K562 (cell line): ENCODE measurements around the gene PHLDB1. TPM values are rescaled to one million over a fixed set of nuclear protein-coding genes. Genes with fewer than 3 reads are reported as not detected.

Experiments
- ARHGAP35 ChIP-seq: fragments of 450-650 bp; IDR thresholded peaks from 2 replicates; pipeline ENCODE4 v1.6.1; 2018; ENCODE audit not compliant: partially characterized antibody
- ATF4 ChIP-seq: fragments of 450-650 bp; formaldehyde crosslinking; IDR thresholded peaks from 2 replicates; pipeline ENCODE4 v1.4.0; 2022; ENCODE audit warnings: mild to moderate bottlenecking, moderate library complexity
- BCL6 ChIP-seq: fragments of 250-450 bp; sonication (Bioruptor Pico); IDR thresholded peaks from 2 replicates; pipeline ENCODE4 v1.4.0; 2020
- BCLAF1 ChIP-seq, 2 experiments: fragments of 450-650 bp in 1 of 2; IDR thresholded peaks; 2 replicates each; pipeline ENCODE4 v1.6.1; 2011 to 2017; ENCODE audit warnings: low read depth in 2 of 2, antibody characterized with exemption in 1 of 2, borderline replicate concordance in 1 of 2, low read length in 1 of 2, mild to moderate bottlenecking in 1 of 2, mixed read lengths in 1 of 2; ENCODE audit not compliant: control insufficient read depth in 1 of 2
- BRF2 ChIP-seq: IDR thresholded peaks from 3 replicates; pipeline ENCODE4 v1.6.1; 2011; ENCODE audit warnings: borderline replicate concordance, mild to moderate bottlenecking; ENCODE audit not compliant: insufficient read length, insufficient read depth
- CBX8 ChIP-seq: fragments of 200-600 bp; sonication (generic); IDR thresholded peaks from 2 replicates; pipeline ENCODE4 v1.6.1; 2012; ENCODE audit warnings: borderline replicate concordance, mixed run types, low read depth, mild to moderate bottlenecking, moderate library complexity, mixed read lengths, low read length, control low read depth, inconsistent platforms; ENCODE audit not compliant: poor library complexity, severe bottlenecking; ENCODE audit errors: extremely low read depth
- CEBPB ChIP-seq: fragments of 450-650 bp; IDR thresholded peaks from 2 replicates; pipeline ENCODE4 v1.6.1; 2016; ENCODE audit warnings: missing genetic modification characterization, missing compliant biosample characterization
- MITF ChIP-seq: IDR thresholded peaks from 2 replicates; pipeline ENCODE4 v1.6.1; 2014; ENCODE audit warnings: antibody characterized with exemption
- MNT ChIP-seq, 2 experiments: fragments of 450-650 bp; conservative IDR thresholded peaks; 2 replicates each; pipeline ENCODE4 v1.6.1; 2017; ENCODE audit warnings: mild to moderate bottlenecking in 2 of 2, moderate library complexity in 2 of 2
- NFATC3 ChIP-seq: fragments of 450-650 bp; IDR thresholded peaks from 2 replicates; pipeline ENCODE4 v1.6.1; 2017; ENCODE audit warnings: mild to moderate bottlenecking
- PBX2 ChIP-seq, 2 experiments: IDR thresholded peaks in 1 of 2; conservative IDR thresholded peaks in 1 of 2; 2 replicates each; pipeline ENCODE4 v1.6.1; 2016; ENCODE audit warnings: low read depth in 2 of 2, mild to moderate bottlenecking in 1 of 2, missing compliant biosample characterization in 1 of 2, missing genetic modification characterization in 1 of 2, moderate library complexity in 1 of 2
- TGIF2 ChIP-seq: sonication (generic); formaldehyde crosslinking; IDR thresholded peaks from 2 replicates; pipeline ENCODE4 v1.8.1; 2022; ENCODE audit warnings: mild to moderate bottlenecking, missing genetic modification reagents, moderate library complexity
- ZNF253 ChIP-seq: fragments of 250-450 bp; sonication (Bioruptor Pico); conservative IDR thresholded peaks from 2 replicates; pipeline ENCODE4 v1.6.1; 2021; ENCODE audit warnings: mild to moderate bottlenecking
- polyA plus RNA-seq, 8 experiments: library from polyadenylated mRNA; depleted of rRNA in 4 of 8; stranded (reverse) in 5 of 8; unstranded in 3 of 8; fragments of >200 nt; fragmentation: Nextera tagmentation in 2 of 8; fragmentation: Illumina TruSeq in 1 of 8; extraction: Ambion mirVana in 2 of 8; extraction: Trizol in 1 of 8; gene quantifications; 2 replicates each; pipeline versions ENCODE4 v1.2.1 to v1.2.3, GENCODE V29; 2011 to 2014; ENCODE audit warnings: inconsistent platforms in 1 of 8, missing spikeins in 1 of 8
- total RNA-seq, 7 experiments: library from RNA; depleted of rRNA in 6 of 7; stranded (reverse); fragments of >200 nt in 6 of 7; fragmentation: Illumina TruSeq in 2 of 7; extraction: Trizol in 2 of 7; gene quantifications; 2 replicates each; pipeline versions ENCODE4 v1.2.1 to v1.2.3, GENCODE V29; 2011 to 2021; ENCODE audit warnings: low replicate concordance in 1 of 7

The PHLDB1 gene
- total and polyA plus RNA-seq, 9 of the 15 experiments (the other 6 are each of a cell fraction or from before 2014, with no cell fraction given) = 2.0 to 28.7 (median 16.2) TPM

- TF ChIP-seq PBX2 (CRISPR knock-in tag; IDR thresholded peaks at IDR 0.05; ENCODE audit: low read depth) (no peak), PBX2 (tag; conservative IDR thresholded peaks at IDR 0.05; ENCODE audit: low read depth) (no peak), ZNF253 (CRISPR knock-in tag) (no peak), NFATC3 (no peak), MITF (no peak), BRF2 (no peak), BCLAF1 (IDR thresholded peaks at IDR 0.05; ENCODE audit: borderline replicate concordance in 1 of 2, control insufficient read depth in 1 of 2, low read depth in 2 of 2, low read length in 1 of 2) (0 out of 4 replicates have a peak, but pooled peaks of 1 of the 2 experiments have one; percentile 14), CBX8 (no peak), CEBPB (tag) (no peak), ATF4 (CRISPR knock-in tag) (no peak), MNT (conservative IDR thresholded peaks at IDR 0.05) (no peak; a peak in 1 of 4 replicates), BCL6 (CRISPR knock-in tag) (no peak), TGIF2 (CRISPR knock-in tag) (no peak), ARHGAP35 (no peak)
Observed at GRCh38 chr11:118607401-118608359, at the start of gene PHLDB1 (continued).
